Lower leg skin (tissue), 4 donors: ENCODE results near the gene ORC5. TPM values are rescaled to one million over a fixed set of nuclear protein-coding genes. Genes with fewer than 3 reads are reported as not detected.

ENCODE experiments used
- DNase-seq, 2 donors: peaks; one replicate each; pipeline ENCODE4 v3.0.0-alpha.2; 2019; ENCODE audit warnings: low spot score in 2 of 2
- H3K4me3 ChIP-seq: fragments of 200-600 bp; sonication (generic); 2 replicates; pipeline ENCODE4 v1.5.1; 2017; ENCODE audit warnings: mild to moderate bottlenecking, low read depth; ENCODE audit not compliant: poor library complexity, severe bottlenecking
- CTCF ChIP-seq, 3 donors: fragments of 450-650 bp; IDR thresholded peaks; one replicate each; pipeline ENCODE4 v1.5.1; 2016; ENCODE audit warnings: antibody characterized with exemption in 3 of 3, mild to moderate bottlenecking in 3 of 3, moderate library complexity in 2 of 3
- POLR2A ChIP-seq, 2 donors: fragments of 450-650 bp; IDR thresholded peaks; one replicate each; pipeline ENCODE4 v1.6.1; 2016 to 2017; ENCODE audit warnings: antibody characterized with exemption in 2 of 2, mild to moderate bottlenecking in 1 of 2, moderate library complexity in 1 of 2
- WGBS, 2 donors: methylation state at CpG; one replicate each; pipeline ENCODE4 v1.1.5; 2018; 5-methylcytosine and 5-hydroxymethylcytosine counted together
- intact Hi-C: fragments of 100-400 bp; cut with DNase I; formaldehyde crosslinking; loops from one replicate; pipeline ENCODE4 v1.15.0; 2023; ENCODE audit warnings: low total_unique reads
- total RNA-seq, 4 donors: library from RNA; depleted of rRNA; stranded (reverse); fragments of >200 nt; gene quantifications; one replicate each; pipeline ENCODE4 v1.1.0, GENCODE V29; 2016

ORC5 gene
- 10 to 100 TPM; 13.8 to 41.2 (median 16.3) TPM for total RNA-seq

- peak; percentile 52 to 93 for DNase-seq
- intact Hi-C loops, result no loop called here
- 0% methylated on average over 24 to 45 of the region's 47 CpGs for WGBS, 2 donors
- H3K4me3 ChIP-seq, result peak within 1 kb of the TSS; percentile 67
- TF ChIP-seq CTCF (IDR thresholded peaks at IDR 0.05), result no peak
- TF ChIP-seq POLR2A (IDR thresholded peaks at IDR 0.05), result no peak
Observed at GRCh38 chr7:104207731-104208420, at the start of gene ORC5. TSS of gene ORC5 (minus strand) at chr7:104208013. CDS start at chr7:104207904, 109 bp downstream.

DNA sequence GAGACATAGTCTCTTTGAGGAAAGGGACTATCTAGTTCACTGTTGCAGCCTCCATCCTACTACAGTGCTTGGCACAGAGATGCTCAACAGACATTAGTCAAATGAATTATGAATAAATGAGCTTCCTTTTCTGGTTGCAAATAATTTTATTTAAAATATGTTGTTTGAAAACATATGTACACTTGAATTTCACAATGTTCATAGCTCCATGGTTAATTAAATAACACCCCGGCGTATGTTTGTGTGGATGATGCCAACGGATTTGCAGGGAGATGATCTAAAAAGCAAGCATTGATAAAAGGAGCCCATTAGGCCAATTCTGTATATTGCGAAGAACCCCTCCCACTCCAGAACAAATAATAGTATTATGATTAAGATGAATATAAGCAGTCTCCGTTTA is 47.8 kb upstream of the ORC5 start:
- intact Hi-C loops, result no loop called here
- 74 to 78% methylated on average over 5 of the region's 5 CpGs for WGBS, 2 donors

DNA sequence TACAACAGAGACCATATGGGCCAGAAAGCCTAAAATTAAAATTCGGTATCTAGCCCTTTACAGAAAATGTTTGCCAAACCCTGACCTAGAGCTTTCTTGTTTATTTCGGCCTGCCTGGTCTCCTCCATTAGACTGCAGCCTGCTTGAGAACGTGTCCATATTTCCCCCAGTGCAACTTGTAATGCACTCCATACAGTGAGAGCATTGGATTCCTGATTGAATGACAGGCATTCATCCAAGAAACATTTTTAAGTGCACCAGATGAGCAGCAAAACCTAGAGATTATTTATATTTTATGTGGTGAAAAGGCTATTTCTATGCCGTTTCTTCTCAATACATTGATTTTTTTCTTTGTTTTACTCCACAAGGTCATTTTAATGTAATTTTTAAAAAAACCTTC is 47.4 kb upstream of the ORC5 start:
- TF ChIP-seq POLR2A (IDR thresholded peaks at IDR 0.05) (no peak), CTCF (IDR thresholded peaks at IDR 0.05) (no peak)
- no peak for DNase-seq
- 48 to 69% methylated on average over 4 of the region's 4 CpGs for WGBS, 2 donors
- intact Hi-C loops, result no loop called here
- no peak overlapping the region for H3K4me3 ChIP-seq

More for the DNA sequence above, 47.8 kb upstream of the ORC5 start:
- H3K4me3 ChIP-seq, result no peak overlapping the region
- no peak for DNase-seq
- TF ChIP-seq CTCF (IDR thresholded peaks at IDR 0.05) (no peak), POLR2A (IDR thresholded peaks at IDR 0.05) (no peak)

DNA sequence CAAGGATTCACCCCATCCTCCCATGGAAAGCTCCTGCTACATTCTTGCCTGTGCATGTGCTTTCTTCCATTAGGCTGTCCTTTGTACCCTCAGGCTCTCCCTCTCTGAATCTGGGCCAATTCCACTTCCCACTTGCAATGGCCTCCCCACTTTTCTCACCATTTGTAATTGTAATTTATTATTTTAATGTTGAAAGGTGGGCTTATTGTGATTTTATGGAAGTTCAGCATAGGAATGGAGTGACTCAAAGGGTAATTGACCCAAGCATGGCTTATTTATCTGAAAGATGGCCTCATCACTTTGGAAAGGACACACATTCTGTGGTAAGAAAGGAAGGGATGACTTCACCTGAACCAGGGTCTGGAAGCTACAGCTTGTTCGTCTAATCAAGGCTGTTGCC is 46.9 kb upstream of the ORC5 start:
- intact Hi-C loops, result no loop called here
- DNase-seq, result no peak
- no peak overlapping the region for H3K4me3 ChIP-seq
- 70 to 75% methylated on average over 1 of the region's 1 CpG for WGBS, 2 donors
- TF ChIP-seq POLR2A (IDR thresholded peaks at IDR 0.05), result no peak
- no peak for TF ChIP-seq CTCF (IDR thresholded peaks at IDR 0.05)

DNA sequence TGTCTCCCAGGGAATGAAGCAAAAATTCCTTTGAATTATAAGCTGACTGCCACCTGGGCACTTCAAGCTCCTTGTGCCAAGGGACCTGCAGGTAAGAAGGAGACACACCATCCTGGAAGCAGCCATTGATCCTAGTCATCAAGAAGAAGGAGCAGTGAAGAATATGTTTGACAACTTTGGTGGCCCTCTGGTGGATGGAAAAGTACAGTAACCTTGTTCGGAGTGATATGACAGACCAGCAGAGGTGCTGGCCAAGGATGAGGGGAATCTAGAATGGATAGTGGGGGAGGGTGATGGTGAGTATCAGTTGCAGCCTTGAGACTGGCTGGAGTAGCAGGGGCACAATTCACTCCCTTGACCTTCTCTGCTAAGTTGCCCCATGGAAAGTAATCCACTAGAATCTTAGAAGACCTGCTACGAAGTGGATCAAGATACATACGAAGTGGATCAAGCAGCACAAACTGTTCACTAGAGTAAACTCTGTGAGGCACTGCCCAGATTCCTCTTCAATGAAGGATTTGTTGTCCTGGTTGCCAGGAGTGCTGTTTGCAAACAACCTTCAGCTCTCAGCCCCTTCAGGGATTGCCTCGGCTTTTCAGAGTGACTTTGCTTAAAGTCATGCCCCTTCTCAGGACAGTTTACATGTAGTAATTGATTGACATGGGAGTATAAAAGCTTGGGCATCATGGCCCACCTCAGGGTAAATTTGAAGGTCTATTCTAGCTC is 44.8 kb upstream of the ORC5 start:
- intact Hi-C loops, result no loop called here
- H3K4me3 ChIP-seq, result no peak overlapping the region
- no peak for DNase-seq
- WGBS, 2 donors, result 32 to 51% methylated on average over 4 of the region's 4 CpGs
- TF ChIP-seq CTCF (IDR thresholded peaks at IDR 0.05), result no peak
- TF ChIP-seq POLR2A (IDR thresholded peaks at IDR 0.05), result no peak
